NCI-H1694 treated with DMSO at 0.1 percent for 48 hours (cell line): ENCODE measurements around the gene CDKN2AIPNL.
"Not testable (repeated sequence)": the region's sequence is repeated elsewhere in the genome, so short reads cannot be mapped to it uniquely, and the experiment has no call there.

Experiments used
- DNase-seq: peaks from one replicate; lab custom pipeline; 2025; lab: John Stamatoyannopoulos, UW

The CDKN2AIPNL gene

DNA sequence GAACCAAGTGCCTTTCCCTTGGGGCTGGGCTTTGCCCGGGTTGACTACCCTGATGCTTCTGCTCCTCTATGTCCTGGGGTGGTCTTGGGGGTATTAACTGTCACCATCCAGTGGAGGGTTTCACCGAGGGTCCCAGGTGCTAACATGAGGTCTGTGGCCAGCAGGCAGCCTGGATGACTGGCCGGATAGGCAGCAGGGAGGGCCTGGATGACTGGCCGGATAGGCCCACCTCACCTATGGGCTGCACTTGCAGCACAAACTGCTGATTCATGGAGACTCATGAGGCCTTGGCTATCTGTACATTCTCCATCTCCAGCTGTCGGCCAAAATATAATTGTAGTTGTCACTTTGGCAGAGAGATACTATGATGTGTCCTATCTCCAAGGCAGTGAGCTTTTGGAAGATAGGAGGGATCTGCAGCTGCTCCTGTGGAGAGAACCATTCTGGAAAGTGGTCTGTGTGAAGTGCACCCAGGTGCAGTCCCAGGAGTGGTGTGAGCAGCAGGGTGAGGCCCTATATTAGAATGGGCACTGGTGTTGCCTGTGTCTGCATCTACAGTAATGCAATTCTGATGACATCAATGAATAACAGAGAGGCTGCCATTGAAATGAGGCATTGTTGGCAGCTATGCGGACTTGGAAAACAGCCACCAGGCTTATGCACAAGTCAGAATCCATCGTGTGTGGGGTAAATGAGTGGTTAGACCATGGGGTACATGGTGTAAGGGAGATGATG lies 26.3 kb upstream of the CDKN2AIPNL start:
- DNase-seq = no peak

DNA sequence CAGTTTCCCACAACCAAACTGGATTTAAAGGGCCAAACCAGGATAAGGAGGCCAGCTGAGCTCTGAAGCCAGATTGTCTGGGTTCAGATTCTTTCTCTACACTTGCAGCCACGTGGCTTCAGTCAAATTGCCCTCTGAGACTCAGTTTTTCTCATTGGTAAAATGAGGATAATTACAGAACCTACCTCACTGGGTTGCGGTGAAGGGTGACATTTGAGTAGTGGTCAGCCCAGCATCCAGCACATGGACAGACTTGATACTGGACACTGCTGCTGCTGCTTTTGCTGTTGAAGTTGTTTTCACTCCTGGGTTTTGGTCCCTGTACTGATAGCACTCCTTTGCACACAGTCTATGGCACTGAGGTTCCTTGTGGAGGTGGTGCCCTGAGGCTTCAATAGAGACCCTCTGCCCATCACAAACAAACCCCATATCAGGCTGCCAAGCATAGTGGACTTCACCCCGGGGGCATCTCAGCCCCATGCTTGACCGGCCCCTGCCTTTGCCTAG lies 25.7 kb upstream of the CDKN2AIPNL start:
- no peak for DNase-seq

DNA sequence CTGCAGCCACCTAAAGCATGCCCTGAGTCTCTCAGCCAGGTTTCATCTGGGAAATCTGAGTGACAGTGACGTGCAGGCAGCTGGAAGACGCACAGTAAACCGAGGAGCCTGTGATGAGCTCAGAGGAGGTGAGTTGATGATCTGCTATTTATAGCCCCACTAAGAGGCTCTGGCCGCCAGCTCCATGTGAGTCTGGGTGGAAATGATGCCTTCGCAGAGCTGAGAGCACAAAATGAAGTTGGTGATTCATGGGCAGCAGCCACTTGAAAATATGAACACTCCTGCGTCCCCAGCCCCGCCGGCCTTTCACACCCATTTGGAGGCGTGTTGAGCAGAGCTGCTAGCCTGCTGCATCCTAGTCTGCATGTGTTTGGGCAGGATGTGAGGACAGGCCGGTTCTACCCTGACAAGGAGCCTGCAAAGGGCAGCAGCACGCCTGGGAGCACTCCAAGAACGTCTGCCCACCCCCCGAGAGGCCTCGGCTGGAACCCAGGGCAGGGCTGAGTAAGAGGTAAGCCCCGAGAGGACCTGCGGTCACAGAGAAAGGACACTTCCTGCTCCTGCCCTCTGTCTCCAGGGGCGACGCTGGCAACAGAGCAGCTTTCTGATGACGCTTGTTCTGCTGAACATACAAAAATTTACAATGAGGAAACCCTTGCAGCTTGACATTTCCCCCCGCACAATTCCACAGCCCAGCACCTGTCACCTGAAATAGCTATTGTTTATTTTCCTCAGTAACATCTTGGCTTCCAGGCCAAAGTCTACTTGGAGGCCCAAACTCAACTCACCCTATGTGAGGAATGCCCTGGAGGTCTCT lies 25.1 kb upstream of the CDKN2AIPNL start:
- DNase-seq = no peak

DNA sequence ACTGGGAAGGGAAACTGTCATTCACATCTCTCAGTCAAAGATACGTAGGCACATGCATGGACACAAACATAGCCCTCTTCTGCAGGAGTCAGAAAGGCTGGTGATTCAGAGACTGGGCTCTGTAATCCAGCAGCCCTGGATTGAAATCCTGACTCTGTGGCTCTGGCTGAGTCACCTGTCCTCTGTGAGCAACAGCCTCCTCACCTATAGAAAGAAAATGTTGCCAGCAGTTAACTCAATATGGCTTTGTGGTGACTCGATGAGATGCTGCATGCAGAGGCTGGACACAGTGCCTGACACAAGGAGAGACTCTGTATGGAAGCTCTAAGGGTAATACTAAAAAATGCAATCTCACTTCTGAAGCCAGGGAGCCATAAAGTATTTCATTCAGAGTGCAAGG lies 23.9 kb upstream of the CDKN2AIPNL start:
- DNase-seq = no peak

DNA sequence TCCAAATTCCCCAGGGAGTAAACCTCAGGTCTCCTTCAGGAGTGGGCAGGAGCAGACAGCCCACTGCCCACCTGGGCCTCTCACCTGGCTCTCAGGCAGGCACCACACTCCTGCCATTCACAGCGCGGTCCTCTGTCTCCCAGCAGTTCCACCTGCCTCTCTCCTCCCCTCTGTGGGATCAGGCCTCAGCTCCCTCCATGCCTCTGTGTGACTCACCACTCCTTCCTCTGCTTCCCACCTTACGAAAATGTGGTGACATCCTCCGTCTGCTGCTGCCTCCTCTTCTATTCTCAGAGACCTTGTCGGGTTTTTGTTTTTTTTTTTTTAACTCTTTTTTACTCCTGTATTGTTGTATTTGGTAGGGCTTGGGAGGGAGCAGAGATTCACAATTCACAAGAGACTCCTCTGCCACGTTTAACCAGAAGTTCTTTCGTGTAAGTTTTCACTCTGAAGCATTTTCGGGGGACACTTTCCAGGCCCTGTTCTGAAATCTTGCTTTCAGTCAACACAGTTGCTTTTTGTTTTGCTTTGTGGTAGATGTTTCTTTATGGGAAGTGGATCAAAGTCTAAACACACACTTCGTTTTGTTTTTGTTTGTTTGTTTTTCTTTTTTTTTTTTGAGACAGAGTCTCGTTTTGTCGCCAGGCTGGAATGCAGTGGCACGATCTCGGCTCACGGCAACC lies 21.1 kb upstream of the CDKN2AIPNL start:
- DNase-seq = no peak

DNA sequence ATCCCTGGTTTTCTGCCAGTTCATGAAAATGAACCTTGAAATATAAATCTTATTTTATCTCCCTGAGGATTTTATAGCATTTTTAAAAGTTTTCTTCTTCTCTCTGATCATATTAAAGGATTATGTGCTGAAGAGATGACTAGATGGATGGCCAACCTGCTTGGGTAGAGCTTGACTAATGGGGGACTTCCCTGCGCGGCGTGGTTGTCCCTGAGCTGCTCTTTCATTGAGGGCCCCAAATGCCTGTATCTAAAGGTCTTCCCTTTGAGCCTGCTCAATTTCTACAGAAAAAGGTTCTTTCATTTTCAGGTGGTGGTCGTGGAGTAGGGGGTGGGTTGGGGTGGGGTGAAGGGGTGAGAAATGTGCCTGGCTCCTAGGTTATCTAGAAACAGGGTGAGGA lies 20.5 kb upstream of the CDKN2AIPNL start:
- DNase-seq = no peak

DNA sequence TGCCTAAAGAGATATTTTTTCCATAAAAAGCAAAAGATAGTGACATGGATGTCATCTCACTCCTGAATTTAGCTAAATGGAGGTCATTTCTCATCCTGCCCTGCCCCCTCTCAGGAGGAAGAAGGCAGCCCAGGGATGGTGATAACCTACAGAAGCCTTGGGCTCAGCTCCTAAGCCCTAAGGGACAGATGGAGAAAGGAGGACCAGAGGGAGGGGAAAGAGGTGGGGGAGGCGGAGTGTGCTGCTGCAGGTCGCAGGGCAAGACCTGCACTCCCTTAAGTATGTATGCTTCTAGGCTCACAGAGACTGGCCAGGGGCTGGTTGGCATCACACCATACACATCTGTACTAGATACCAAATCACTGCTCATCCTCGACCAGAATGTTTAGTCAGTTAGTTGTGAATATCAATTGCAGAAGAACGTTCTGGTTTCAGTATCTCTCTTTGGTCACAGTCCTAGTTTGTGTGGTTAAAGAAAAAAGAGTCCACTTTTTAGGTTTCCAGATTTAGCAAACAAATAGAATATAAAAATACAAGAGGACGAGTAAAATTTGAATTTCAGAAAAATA lies 18.4 kb upstream of the CDKN2AIPNL start:
- DNase-seq = no peak

DNA sequence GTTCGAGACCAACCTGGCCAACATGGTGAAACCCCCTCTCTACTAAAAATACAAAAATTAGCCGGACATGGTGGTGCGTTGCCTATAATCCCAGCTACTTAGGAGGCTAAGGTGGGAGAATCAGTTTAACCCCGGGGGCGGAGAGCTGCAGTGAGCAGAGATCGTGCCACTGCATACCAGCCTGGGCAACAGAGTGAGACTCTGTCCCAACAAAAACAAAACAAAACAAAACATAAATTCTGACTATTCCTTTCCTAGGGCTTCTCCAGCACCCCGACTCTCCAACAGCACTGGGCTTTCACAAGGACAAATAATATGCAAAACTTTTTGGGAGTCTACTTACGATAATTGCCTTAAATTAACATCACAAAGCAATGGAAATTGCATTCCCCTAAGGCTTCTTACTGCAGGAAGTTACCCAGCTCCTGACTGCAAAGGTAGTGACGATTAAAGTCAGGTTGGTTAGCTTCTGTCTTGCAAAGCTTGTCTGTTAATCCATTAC lies 15.9 kb upstream of the CDKN2AIPNL start:
- DNase-seq = no peak

DNA sequence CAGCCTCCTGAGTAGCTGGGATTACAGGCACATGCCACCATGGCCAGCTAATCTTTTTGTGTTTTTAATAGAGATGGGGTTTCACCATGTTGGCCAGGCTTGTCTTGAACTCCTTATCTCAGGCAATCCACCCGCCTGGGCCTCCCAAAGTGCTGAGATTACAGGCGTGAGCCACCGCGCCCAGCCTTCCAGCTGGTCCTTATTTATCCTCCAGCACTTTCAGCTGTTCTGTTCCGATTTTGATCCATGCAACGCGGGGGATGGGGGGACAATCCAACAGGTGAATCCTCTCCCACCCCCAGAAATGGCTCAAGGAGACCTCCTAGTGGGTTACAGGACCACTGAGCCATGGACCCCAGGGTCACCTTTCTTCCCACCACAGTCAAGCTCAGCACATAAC lies 14.7 kb upstream of the CDKN2AIPNL start:
- DNase-seq = no peak

DNA sequence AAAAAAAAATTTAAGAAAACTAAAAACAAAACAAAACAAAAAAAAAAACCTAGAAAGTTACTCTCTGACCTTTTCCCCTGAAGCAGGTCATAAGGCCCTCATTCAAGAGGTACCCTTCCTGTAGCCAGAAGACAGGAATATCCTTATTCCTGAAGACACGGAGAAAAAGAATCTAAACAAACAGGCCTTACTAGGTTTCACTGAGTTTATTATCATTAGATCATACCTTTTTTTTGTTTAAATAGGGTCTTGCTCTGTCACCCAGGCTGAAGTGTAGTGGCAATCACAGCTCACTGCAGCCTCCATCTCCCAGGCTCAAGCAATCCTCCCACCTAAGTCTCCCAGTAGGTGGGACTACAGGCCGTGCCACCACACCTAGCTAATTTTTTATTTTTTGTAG lies 11.7 kb upstream of the CDKN2AIPNL start:
- no peak for DNase-seq

DNA sequence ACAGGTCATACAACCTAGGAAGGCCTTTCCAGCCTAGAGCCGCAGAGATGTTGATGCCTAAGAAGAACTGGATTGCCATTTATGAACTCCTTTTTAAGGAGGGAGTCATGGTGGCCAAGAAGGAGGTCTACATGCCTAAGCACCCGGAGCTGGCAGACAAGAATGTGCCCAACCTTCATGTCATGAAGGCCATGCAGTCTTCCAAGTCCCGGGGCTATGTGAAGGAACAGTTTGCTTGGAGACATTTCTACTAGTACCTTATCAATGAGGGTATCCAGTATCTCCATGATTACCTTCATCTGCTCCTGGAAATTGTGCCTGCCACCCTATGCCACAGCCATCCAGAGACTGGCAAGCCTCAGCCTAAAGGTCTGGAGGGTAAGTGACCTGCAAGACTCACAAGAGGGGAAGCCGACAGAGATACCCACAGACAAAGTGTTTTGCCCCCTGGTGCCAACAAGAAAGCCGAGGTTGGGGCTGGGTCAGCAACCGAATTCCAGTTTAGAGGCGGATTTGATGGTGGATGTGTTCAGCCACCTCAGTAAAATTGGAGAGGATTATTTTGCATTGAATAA lies 11.2 kb upstream of the CDKN2AIPNL start:
- DNase-seq = no peak

DNA sequence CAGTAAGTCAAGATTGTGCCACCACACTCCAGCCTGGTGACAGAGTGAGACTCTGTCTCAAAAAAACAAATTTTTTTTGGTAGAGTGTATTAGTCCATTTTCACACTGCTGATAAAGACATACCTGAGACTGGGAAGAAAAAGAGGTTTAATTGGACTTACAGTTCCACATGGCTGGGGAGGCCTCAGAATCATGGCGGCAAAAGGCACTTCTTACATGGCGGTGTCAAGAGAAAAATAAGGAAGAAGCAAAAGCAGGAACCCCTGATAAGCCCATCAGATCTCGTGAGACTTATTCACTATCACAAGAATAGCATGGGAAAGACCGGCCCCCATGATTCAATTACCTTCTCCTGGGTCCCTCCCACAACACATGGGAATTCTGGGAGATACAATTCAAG lies 9.4 kb upstream of the CDKN2AIPNL start:
- DNase-seq = not testable (repeated sequence)

DNA sequence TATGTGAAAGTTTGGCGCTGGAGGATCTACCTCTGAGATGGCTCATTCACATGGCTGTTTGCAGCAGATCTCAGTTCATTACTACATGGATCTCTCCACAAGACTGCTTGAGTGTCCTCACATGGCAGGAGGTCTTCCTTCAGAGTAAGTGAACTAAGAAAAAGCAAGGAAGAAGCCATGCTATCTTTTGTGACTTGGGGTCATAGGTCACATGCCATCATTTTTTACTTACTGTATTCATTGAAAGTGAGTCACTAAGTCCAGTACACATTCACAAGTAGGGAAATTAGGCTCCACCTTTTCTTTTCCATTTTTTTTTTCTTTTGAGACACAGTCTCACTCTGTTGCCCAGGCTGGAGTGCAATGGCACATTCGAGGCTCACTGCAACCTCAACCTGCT lies 8.7 kb upstream of the CDKN2AIPNL start:
- no peak for DNase-seq

DNA sequence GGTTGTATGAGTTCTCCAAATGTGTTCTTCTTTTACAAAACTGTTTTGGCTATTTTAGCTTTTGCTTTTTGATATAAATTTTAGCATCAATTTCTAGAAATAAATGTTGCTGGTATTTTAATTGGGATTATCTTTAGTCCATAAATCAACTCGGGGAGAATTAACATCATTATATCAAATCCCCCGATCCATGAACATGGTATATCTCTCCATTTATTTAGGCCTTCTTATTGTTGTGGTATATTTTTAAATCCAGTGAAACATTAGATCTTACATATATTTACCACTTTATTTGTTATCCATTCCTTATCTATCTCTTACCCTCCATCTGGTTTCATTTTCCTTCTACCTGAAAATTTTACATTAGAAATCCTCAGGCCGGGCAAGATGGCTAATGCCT lies 7.3 kb upstream of the CDKN2AIPNL start:
- no peak for DNase-seq

DNA sequence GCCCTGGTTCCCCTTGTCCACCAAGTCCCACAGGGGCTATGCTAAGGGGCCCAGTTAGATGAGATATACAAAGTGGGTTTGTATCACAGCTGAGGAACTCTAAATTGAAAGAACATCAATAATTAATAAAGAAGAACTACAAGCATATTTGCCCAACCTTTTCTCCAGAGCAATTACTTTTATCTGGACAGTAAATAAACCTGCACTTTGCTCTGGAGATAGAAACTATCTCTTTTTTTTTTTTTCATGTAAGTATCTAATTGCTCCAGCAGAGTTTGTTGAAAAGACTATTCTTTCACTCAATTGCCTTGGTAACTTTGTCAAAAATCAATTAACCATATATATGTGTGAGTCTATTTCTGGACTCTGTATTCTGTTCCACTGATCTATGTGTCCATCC lies 6.0 kb upstream of the CDKN2AIPNL start:
- no peak for DNase-seq

DNA sequence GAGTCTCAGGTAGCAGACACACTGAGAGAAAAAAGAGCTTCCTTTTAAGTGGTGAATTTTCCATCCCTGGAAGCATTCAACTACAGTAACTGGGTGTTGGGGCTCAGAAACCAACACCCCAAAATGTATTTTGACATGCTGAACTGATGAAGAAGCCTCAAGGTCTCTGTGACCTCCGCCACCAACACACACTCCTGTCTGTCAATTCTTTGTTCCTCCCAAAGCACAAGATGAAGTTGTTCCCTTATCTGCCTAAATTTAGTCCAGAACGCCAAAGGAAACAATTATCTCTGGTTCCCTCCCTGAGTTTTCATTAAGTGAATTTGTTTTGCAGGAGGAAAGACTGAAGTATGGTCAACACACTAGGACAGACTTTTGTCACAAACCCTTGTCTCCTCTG lies 1.4 kb upstream of the CDKN2AIPNL start:
- no peak for DNase-seq

DNA sequence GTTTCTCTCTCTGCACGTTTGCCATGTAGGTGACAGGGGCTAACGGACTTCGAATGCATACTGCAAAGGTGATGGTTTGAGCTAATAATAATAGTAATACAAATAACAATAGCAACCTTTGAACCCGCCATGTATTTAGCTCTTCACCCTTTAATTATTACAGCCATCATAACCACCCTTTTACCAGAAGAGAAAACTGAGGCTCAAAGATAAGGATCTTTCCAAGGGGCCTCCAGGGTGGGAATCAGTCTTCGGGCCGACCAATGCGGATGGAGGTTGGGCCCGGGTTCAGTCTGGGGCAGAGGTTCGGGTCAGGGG lies 494 bp downstream of the CDKN2AIPNL start:
- DNase-seq = no peak

DNA sequence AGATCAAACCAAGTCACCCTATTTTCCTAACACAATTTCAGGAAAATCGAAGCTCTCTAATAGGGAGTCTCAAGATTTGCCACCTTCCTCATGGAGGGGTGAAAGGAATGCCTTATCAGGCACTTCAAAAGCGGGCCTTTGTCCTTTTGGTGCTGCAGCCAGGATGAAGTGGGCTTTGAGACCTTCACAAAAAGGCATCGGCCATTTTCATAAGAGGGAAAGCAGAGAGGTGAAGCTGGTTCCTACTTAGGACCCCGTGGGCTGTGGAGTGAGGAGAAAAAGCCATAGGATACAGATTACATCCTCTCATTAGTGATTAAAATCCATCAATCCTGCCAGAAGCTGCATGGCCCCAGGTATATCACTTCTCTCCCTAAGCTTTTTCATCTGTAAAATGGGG lies 859 bp downstream of the CDKN2AIPNL start:
- no peak for DNase-seq

DNA sequence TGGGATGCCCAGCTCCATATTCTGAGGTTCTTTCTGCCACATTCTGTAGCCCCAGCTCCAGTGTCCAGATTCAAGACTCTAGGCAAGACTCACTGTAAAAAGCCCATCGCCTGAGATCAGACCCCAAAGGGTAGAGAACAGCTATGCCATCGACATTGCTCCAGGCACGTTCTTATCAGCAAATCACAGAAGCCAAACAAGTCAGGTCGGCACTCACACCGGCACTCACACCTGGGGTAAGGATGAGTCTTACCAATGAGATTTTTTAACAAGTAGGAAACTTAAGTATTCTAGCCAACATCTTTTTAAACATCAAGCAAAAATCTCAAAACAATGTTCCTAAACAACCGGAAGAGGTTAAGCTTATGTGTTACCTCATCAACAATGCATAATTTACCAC lies 2.4 kb downstream of the CDKN2AIPNL start:
- DNase-seq = no peak

DNA sequence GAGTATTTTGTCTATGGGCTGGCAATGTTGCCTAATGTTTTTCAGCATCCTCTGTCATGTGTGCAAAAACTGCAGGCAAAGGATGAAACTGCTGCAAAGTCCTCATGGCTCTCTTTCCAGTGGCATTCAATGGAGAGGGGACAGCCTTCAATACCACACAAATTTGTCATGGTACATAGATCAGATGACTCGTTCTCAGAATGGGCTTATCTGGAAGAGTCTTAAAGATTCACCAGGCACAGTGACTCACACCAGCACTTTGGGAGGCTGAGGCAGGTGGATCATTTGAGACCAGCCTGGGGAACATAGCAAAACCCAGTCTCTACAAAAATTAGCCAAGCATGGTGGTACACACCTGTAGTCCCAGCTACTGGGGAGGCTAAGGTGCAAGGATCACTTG lies 5.3 kb downstream of the CDKN2AIPNL start:
- no peak for DNase-seq

DNA sequence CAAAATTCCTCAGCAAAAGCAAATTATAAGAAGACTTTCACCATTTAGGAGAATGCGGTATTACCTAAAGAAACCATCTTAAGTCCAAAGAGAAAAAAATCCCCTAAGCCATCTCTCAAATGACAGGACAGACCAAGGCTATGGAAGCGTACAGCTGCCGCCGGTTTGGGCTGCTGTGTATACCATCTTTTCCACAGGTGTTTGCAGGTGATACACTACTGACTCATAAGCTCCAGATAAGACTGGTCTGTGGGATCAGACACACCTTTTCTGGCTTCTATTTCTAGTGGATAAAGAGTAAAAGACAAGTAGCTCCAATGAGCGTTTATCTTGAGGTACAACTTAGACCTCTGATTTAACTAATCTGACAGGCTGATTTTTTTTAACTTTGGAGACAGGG lies 7.7 kb downstream of the CDKN2AIPNL start:
- DNase-seq = no peak

DNA sequence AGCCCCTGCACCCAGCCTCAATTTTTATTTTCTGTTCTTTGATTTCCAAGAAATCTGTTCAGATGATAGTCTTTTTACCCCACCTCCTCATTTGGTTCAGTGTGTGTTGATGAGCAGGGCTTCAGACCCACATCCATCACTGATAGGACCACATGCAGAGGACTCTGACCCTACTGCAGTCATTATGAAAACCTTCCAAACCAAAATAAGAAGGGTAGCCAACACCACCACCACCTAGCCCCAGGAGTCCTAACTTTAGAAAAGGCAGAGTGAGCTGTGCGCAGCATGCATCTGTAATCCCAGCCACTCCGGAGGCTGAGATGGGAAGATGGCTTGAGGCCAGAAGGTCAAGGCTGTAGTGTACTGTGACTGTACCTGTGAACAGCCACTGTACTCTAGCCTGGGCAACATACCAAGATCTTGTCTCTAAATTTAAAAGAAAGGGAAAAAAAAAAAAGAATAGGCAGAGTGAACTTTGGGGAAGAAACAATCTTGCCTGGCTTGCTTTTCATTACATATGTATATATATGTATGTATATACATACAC lies 13.0 kb downstream of the CDKN2AIPNL start:
- no peak for DNase-seq
